Measurements from ENCODE around the gene ACTR3C.
"Not testable (repeated sequence)": the region's sequence is repeated elsewhere in the genome, so short reads cannot be mapped to it uniquely, and the experiment has no call there.

GRCh38 chr7:150266953-150267665 lies 56.2 kb downstream of the ACTR3C start:
- not testable (repeated sequence) for TF ChIP-seq CTCF (IDR thresholded peaks at IDR 0.05; ENCODE audit: low read depth, low read length); EZH2phosphoT487 (IDR thresholded peaks at IDR 0.05; ENCODE audit: low read depth)
